Common myeloid progenitor, CD34-positive (primary cell): Measurements from ENCODE around the gene PEAK1.

ENCODE experiments used
- CTCF ChIA-PET: fragments of 350-600 bp; sonication (Branson Sonifier 250); formaldehyde crosslinking; loops from one replicate; lab custom pipeline; 2021; ENCODE audit warnings: antibody characterized with exemption; lab: Charles Lee
- POLR2A ChIA-PET: fragments of 350-600 bp; sonication (Branson Sonifier 250); formaldehyde crosslinking; loops from one replicate; lab custom pipeline; 2021; ENCODE audit warnings: antibody characterized with exemption; lab: Charles Lee
- DNase-seq, 3 donors: peaks; one replicate each; pipeline versions ENCODE4 v3.0.0 to v3.0.0-alpha.2; 2013
- H3K27ac ChIP-seq, 2 experiments: 1 replicate in 1 of 2; 2 replicates in 1 of 2; pipeline ENCODE4 v1.7.0; 2013; ENCODE audit warnings: inconsistent platforms in 2 of 2, low read length in 2 of 2, mild to moderate bottlenecking in 2 of 2, low read depth in 1 of 2, moderate library complexity in 1 of 2; ENCODE audit not compliant: severe bottlenecking in 2 of 2, insufficient read depth in 1 of 2, poor library complexity in 1 of 2
- H3K27me3 ChIP-seq, 5 experiments: replicated peaks in 2 of 5; 1 replicate in 3 of 5; 2 replicates in 2 of 5; pipeline versions ENCODE4 v1.6.1 to v1.7.0; 2013; ENCODE audit warnings: low read length in 4 of 5, mild to moderate bottlenecking in 2 of 5, moderate library complexity in 2 of 5, inconsistent platforms in 1 of 5; ENCODE audit not compliant: insufficient read depth in 5 of 5, control insufficient read depth in 4 of 5
- H3K36me3 ChIP-seq, 4 experiments: 1 replicate in 2 of 4; 2 replicates in 2 of 4; pipeline versions ENCODE4 v1.6.1 to v1.7.0; 2013; ENCODE audit warnings: low read length in 3 of 4, control low read depth in 1 of 4, mild to moderate bottlenecking in 1 of 4; ENCODE audit not compliant: control insufficient read depth in 4 of 4, insufficient read depth in 4 of 4
- H3K4me1 ChIP-seq, 4 experiments: 1 replicate in 3 of 4; 2 replicates in 1 of 4; pipeline versions ENCODE4 v1.6.1 to v1.7.1; 2013; ENCODE audit warnings: low read length in 3 of 4, mild to moderate bottlenecking in 3 of 4, control low read depth in 1 of 4, inconsistent platforms in 1 of 4, moderate library complexity in 1 of 4; ENCODE audit not compliant: control insufficient read depth in 4 of 4, insufficient read depth in 4 of 4; ENCODE audit errors: control extremely low read depth in 1 of 4
- H3K4me3 ChIP-seq, 7 experiments: 1 replicate in 4 of 7; 2 replicates in 3 of 7; pipeline versions ENCODE4 v1.5.1 to v1.7.0; 2013; ENCODE audit warnings: mild to moderate bottlenecking in 7 of 7, low read length in 6 of 7, moderate library complexity in 6 of 7, inconsistent platforms in 2 of 7, low read depth in 2 of 7, control low read depth in 1 of 7; ENCODE audit not compliant: insufficient read depth in 4 of 7, control insufficient read depth in 1 of 7; ENCODE audit errors: extremely low read depth in 1 of 7
- H3K9me3 ChIP-seq, 5 experiments: 1 replicate in 4 of 5; 2 replicates in 1 of 5; pipeline versions ENCODE4 v1.6.1 to v1.7.1; 2013; ENCODE audit warnings: low read length in 4 of 5, mild to moderate bottlenecking in 2 of 5, inconsistent platforms in 1 of 5, low read depth in 1 of 5, moderate library complexity in 1 of 5; ENCODE audit not compliant: control insufficient read depth in 4 of 5, insufficient read depth in 2 of 5; ENCODE audit errors: control extremely low read depth in 1 of 5
- WGBS: methylation state at CpG from one replicate; pipeline ENCODE4 v1.1.5; 2013; ENCODE audit not compliant: insufficient coverage; 5-methylcytosine and 5-hydroxymethylcytosine counted together

PEAK1 gene

DNA sequence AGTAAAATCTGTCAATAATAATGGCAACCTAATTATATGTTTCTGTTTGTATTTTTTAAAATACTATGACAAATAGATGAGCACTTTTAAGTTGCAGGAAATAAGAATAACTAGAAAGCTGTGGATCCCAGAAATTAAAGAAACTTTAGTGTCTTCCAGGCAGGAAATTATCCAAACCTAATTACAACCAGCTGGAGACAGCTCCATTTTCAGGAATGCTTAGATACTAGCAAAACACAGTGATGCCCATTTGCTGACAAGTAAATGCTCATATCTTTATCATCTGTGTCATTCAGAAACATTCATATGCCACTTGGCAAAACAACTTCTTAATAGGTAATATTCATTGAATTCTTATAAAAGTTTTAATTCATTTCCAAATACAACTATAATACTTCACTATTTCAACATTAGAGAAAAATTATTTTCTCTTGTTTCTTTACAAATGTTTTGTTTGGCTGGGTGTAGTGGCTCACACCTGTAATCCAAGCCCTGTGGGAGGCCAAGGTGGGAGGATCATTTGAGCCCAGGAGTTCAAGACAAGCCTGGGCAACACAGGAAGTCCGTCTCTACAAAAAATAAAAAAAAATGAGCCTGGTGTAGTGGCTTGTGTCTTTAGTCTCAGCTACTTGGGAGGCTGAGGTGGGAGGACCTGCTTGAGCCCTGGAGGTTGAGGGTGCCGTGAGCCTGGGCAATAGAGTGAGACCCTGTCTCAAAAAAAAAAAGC, 179.9 kb downstream of the PEAK1 start:
- H3K4me3 ChIP-seq = no peak overlapping the region
- ChIA-PET POLR2A (no interaction called here), CTCF (no interaction called here)
- H3K9me3 ChIP-seq = peaks cover 0 to 16% (median 8%) of the 10 kb centered on the region in 5 experiments
- H3K27me3 ChIP-seq = no peaks in the 10 kb centered on the region
- DNase-seq = no peak
- H3K4me1 ChIP-seq = no peaks in the 10 kb centered on the region
- no peak overlapping the region for H3K27ac ChIP-seq
- 100% methylated on average over 1 of the region's 2 CpGs for WGBS
- H3K36me3 ChIP-seq = peaks cover 0 to 6% (median 2%) of the 10 kb centered on the region in 4 experiments

DNA sequence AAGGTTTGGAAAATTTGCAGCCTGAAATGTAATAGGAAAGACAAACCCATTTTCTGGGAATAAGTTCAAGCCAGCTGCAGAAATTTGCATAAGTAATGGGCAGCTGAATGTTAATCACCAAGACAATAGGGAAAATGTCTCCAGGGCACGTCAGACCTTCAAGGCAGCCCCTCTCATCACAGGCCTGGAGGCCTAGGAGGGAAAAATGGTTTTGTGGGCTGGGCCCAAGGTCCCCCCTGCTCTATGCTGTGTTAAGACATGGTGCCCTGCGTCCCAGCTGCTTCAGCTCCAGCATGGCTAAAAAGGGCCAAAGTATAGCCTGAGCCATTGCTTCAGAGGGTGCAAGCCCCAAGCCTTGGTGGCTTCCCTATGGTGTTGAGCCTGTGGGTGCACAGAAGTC, 184.3 kb downstream of the PEAK1 start:
- WGBS = 100% methylated on average over 1 of the region's 2 CpGs
- POLR2A ChIA-PET = no interaction called here
- H3K4me3 ChIP-seq = no peak overlapping the region
- DNase-seq = no peak
- no peaks in the 10 kb centered on the region for H3K4me1 ChIP-seq
- peaks cover 0 to 16% (median 8%) of the 10 kb centered on the region in 5 experiments for H3K9me3 ChIP-seq
- H3K36me3 ChIP-seq = peaks cover 0 to 6% (median 2%) of the 10 kb centered on the region in 4 experiments
- CTCF ChIA-PET = no interaction called here
- no peak overlapping the region for H3K27ac ChIP-seq
- H3K27me3 ChIP-seq = no peaks in the 10 kb centered on the region

DNA sequence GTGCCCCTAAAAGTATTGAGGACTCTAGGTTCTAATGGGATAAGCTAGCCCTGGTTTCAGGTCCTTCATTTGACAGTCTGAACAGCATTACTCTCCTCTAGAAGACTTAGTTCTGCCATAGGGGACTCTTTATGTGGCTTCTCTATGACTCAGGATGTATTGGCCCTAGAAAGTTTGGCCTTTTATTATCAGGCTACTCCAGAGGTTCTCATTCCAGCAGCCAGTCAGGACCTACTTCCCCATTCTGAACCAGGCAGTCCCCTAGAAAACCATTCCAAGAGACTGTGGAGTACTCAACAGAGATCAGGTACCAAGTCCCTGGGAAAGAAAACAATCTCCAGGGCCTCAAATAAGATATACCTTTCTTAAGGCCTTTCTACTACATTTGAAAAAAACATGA, 191.1 kb downstream of the PEAK1 start:
- peak in 2 of 3 donors; percentile 31 to 39 for DNase-seq
- H3K36me3 ChIP-seq = no peaks in the 10 kb centered on the region
- ChIA-PET POLR2A (no interaction called here), CTCF (no interaction called here)
- peaks cover 3 to 19% (median 7%) of the 10 kb centered on the region in 4 experiments for H3K4me1 ChIP-seq
- no peak overlapping the region for H3K27ac ChIP-seq
- H3K9me3 ChIP-seq = no peaks in the 10 kb centered on the region
- no peak overlapping the region for H3K4me3 ChIP-seq
- no peaks in the 10 kb centered on the region for H3K27me3 ChIP-seq

DNA sequence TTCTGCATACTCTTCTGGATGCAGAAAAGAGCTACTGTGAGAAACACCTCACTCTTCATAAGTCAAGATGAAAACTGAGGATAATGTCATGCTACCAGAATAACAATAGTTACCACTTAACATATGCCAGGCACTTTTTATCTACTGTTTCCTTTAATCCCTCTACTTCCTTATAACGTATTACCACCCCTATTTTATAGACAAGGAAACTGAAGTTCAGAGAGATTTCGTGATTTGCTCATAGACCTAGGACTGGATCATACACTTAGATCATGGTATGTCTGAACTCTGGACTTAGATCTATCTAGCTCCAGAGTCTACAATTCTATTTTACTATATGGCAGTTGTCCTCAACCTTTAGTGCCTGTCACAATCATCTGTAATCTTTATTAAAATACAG, 193.3 kb downstream of the PEAK1 start:
- 64% methylated on average over 2 of the region's 2 CpGs for WGBS
- H3K27me3 ChIP-seq = no peaks in the 10 kb centered on the region
- H3K27ac ChIP-seq = no peak overlapping the region
- POLR2A ChIA-PET = no interaction called here
- no peaks in the 10 kb centered on the region for H3K36me3 ChIP-seq
- CTCF ChIA-PET = no interaction called here
- H3K4me3 ChIP-seq = no peak overlapping the region
- DNase-seq = no peak
- peaks cover 3 to 20% (median 7%) of the 10 kb centered on the region in 4 experiments for H3K4me1 ChIP-seq
- H3K9me3 ChIP-seq = no peaks in the 10 kb centered on the region

DNA sequence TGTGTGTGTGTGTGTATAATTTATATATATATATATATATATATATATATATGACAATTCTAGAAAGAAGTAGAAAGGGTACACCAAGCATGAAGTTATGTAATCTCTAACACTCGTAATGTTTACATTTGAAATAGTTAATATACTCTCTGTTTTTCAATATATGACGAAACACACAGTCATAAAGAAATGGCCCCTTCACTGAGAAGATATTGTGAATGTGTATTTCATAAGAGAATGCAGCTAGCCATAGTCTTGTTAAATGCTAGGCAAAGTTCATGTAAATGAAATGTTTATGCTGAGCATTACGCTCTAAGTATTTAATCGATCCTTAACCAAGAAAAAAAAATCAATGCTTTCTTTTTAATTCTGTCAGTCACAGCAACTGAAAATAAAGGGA, 194.3 kb downstream of the PEAK1 start:
- Histone ChIP-seq H3K4me3 (no peak overlapping the region), H3K4me1 (peaks cover 3 to 20% (median 7%) of the 10 kb centered on the region in 4 experiments), H3K27me3 (no peaks in the 10 kb centered on the region), H3K9me3 (no peaks in the 10 kb centered on the region), H3K36me3 (no peaks in the 10 kb centered on the region), H3K27ac (no peak overlapping the region)
- POLR2A ChIA-PET = no interaction called here
- no CpG with 5 or more reads among the region's 4 CpGs for WGBS
- no peak for DNase-seq
- CTCF ChIA-PET = no interaction called here

DNA sequence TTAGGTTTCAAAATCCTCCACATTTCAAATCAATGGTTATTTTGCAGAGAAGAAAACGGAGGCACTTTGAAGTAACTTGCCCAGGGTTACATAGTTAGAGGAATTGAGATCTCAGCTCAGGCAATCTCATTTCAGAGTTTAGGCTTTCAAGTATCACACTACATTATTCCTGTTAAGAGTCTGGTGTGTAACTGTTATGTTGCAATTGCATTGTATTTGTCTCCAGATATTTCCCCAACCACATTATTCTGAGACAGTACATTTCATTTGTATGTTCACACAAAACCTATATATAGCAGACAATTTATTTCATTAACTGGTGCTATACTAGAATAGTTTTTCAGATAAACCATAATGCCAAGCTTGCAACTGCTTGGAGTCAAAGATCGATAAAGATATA, 194.8 kb downstream of the PEAK1 start:
- CTCF ChIA-PET = interaction anchor here (0.7 kb wide), 1 partner anchor 17 kb away, joined by 3 read pairs; no protein-coding TSS in a partner anchor
- no CpG with 5 or more reads among the region's 2 CpGs for WGBS
- no peak for DNase-seq

DNA sequence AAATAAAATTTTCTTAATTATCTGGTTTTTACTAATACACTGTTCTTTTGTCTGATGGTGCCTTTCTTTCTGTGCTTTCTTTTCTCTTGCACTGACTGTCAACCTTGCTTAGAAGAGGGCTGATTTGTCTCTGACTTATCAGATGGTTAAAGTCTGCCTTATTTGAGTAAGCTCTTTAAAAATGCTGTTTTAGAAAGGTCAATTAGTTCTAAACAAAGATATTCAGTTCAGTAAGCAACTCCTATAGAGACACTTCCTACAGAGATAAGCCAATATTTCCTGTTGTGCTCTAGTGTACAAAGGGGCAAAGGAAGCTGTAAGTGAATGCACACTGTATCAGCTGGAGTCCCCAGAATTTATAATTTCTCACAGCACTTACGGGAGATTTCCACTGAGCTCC, 195.6 kb downstream of the PEAK1 start:
- H3K36me3 ChIP-seq = no peaks in the 10 kb centered on the region
- H3K27me3 ChIP-seq = no peaks in the 10 kb centered on the region
- WGBS = no CpG with 5 or more reads among the region's 1 CpG
- CTCF ChIA-PET = interaction anchor here (0.7 kb wide), 1 partner anchor 17 kb away, joined by 3 read pairs; no protein-coding TSS in a partner anchor
- DNase-seq = peak in 2 of 3 donors; percentile 5 to 10
- POLR2A ChIA-PET = interaction anchor here (0.6 kb wide), 1 partner anchor 21 kb away, joined by 4 read pairs; no protein-coding TSS in a partner anchor
- H3K4me1 ChIP-seq = peaks cover 3 to 20% (median 7%) of the 10 kb centered on the region in 4 experiments
- no peak overlapping the region for H3K27ac ChIP-seq
- H3K4me3 ChIP-seq = no peak overlapping the region
- no peaks in the 10 kb centered on the region for H3K9me3 ChIP-seq

More for the DNA sequence above, 194.8 kb downstream of the PEAK1 start:
- no peaks in the 10 kb centered on the region for H3K27me3 ChIP-seq
- H3K4me1 ChIP-seq = peaks cover 3 to 20% (median 7%) of the 10 kb centered on the region in 4 experiments
- H3K36me3 ChIP-seq = no peaks in the 10 kb centered on the region
- no peak overlapping the region for H3K4me3 ChIP-seq
- no peak overlapping the region for H3K27ac ChIP-seq
- POLR2A ChIA-PET = no interaction called here
- H3K9me3 ChIP-seq = no peaks in the 10 kb centered on the region
